Natural killer cell (primary cell): Measurements from ENCODE around the gene IGF2BP2. TPM values are rescaled to one million over a fixed set of nuclear protein-coding genes. Genes with fewer than 3 reads are reported as not detected.

Experiments used
- ATAC-seq, 3 donors: fragments of 150-1000 bp in 2 of 3; fragments of 200-7000 bp in 1 of 3; cut with Tn5 transposase; 1 replicate in 1 of 3; 2 replicates in 2 of 3; pipeline ENCODE4 v1.10.0; 2021; ENCODE audit warnings: mild to moderate bottlenecking in 2 of 3, moderate library complexity in 2 of 3
- DNase-seq, 2 donors: peaks; one replicate each; pipeline versions ENCODE4 v3.0.0 to v3.0.0-alpha.2; 2013 to 2021; ENCODE audit warnings: mixed read lengths in 1 of 2
- H3K27ac ChIP-seq: one replicate; pipeline ENCODE4 v1.5.1; 2013; ENCODE audit warnings: mild to moderate bottlenecking, low read length
- H3K27me3 ChIP-seq: one replicate; pipeline ENCODE4 v1.6.1; 2013; ENCODE audit warnings: low read length; ENCODE audit not compliant: control insufficient read depth, insufficient read depth
- H3K36me3 ChIP-seq: one replicate; pipeline ENCODE4 v1.6.1; 2013; ENCODE audit warnings: low read length; ENCODE audit not compliant: control insufficient read depth, insufficient read depth
- H3K4me1 ChIP-seq: one replicate; pipeline ENCODE4 v1.6.1; 2013; ENCODE audit warnings: low read length; ENCODE audit not compliant: control insufficient read depth, insufficient read depth
- H3K4me3 ChIP-seq: one replicate; pipeline ENCODE4 v1.5.1; 2013; ENCODE audit warnings: low read length
- H3K9me3 ChIP-seq: one replicate; pipeline ENCODE4 v1.6.1; 2013; ENCODE audit warnings: low read length; ENCODE audit not compliant: control insufficient read depth, insufficient read depth
- H3K27ac Mint-ChIP-seq, 2 donors: one replicate each; pipeline ENCODE4 v1.8.0; 2022; ENCODE audit warnings: mild to moderate bottlenecking in 2 of 2, mixed read lengths in 2 of 2, moderate library complexity in 1 of 2
- H3K27me3 Mint-ChIP-seq, 2 donors: one replicate each; pipeline ENCODE4 v1.8.0; 2022; ENCODE audit warnings: low read depth in 2 of 2, mixed read lengths in 2 of 2
- H3K36me3 Mint-ChIP-seq: one replicate; pipeline ENCODE4 v1.8.0; 2022; ENCODE audit warnings: mixed read lengths
- H3K4me1 Mint-ChIP-seq, 2 donors: one replicate each; pipeline ENCODE4 v1.8.0; 2022; ENCODE audit warnings: mixed read lengths in 2 of 2
- H3K4me3 Mint-ChIP-seq: one replicate; pipeline ENCODE4 v1.8.0; 2022; ENCODE audit warnings: mild to moderate bottlenecking, moderate library complexity, mixed read lengths
- H3K9me3 Mint-ChIP-seq, 2 donors: one replicate each; pipeline ENCODE4 v1.8.0; 2022; ENCODE audit warnings: mixed read lengths in 2 of 2
- WGBS: methylation state at CpG from one replicate; pipeline ENCODE4 v1.1.7; 2013; ENCODE audit warnings: missing lambda C conversion rate; ENCODE audit not compliant: insufficient coverage; 5-methylcytosine and 5-hydroxymethylcytosine counted together
- intact Hi-C: fragments of 100-400 bp; cut with micrococcal nuclease; formaldehyde crosslinking; loops from one replicate; pipeline ENCODE4 v1.14.2; 2022
- total RNA-seq, 4 donors: library from RNA; stranded (reverse); fragments of 120-200 nt in 1 of 4; gene quantifications; one replicate each; pipeline versions ENCODE4 v1.2.3 to v1.2.4, GENCODE V29; 2013 to 2022
- TF ChIP-seq, protein P1 (sequence below): fragments of 200-600 bp; IDR thresholded peaks from one replicate; pipeline ENCODE4 v1.8.0; 2022; ENCODE audit warnings: antibody characterized with exemption

Gene IGF2BP2
- total RNA-seq, 3 donors from 2014 or later (not counting 1 experiment from before 2014, with no cell fraction given) = 4.2 to 16.8 (median 8.8) TPM

- no peak overlapping the region for H3K27ac ChIP-seq
- WGBS = 98% methylated on average over 3 of the region's 4 CpGs
- no peaks in the 10 kb centered on the region for H3K9me3 ChIP-seq
- no peaks in the 10 kb centered on the region for H3K4me1 ChIP-seq
- Mint-ChIP-seq H3K4me3 (no peak overlapping the region), H3K9me3 (no peaks in the 10 kb centered on the region), H3K4me1 (no peaks in the 10 kb centered on the region), H3K36me3 (no peaks in the 10 kb centered on the region), H3K27me3 (no peaks in the 10 kb centered on the region), H3K27ac (peak overlapping the region; percentile 61 to 68)
- intact Hi-C loops = no loop called here
- ATAC-seq (no peak), DNase-seq (no peak)
- no peaks in the 10 kb centered on the region for H3K27me3 ChIP-seq
- TF ChIP-seq, protein P1, sequence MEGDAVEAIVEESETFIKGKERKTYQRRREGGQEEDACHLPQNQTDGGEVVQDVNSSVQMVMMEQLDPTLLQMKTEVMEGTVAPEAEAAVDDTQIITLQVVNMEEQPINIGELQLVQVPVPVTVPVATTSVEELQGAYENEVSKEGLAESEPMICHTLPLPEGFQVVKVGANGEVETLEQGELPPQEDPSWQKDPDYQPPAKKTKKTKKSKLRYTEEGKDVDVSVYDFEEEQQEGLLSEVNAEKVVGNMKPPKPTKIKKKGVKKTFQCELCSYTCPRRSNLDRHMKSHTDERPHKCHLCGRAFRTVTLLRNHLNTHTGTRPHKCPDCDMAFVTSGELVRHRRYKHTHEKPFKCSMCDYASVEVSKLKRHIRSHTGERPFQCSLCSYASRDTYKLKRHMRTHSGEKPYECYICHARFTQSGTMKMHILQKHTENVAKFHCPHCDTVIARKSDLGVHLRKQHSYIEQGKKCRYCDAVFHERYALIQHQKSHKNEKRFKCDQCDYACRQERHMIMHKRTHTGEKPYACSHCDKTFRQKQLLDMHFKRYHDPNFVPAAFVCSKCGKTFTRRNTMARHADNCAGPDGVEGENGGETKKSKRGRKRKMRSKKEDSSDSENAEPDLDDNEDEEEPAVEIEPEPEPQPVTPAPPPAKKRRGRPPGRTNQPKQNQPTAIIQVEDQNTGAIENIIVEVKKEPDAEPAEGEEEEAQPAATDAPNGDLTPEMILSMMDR = no peak
- no peak overlapping the region for H3K4me3 ChIP-seq
- peaks cover 34% of the 10 kb centered on the region for H3K36me3 ChIP-seq
Measured at GRCh38 chr3:185629554-185630181, 195.2 kb downstream of the IGF2BP2 start.

- TF ChIP-seq, protein P1 = no peak
- Mint-ChIP-seq H3K9me3 (no peaks in the 10 kb centered on the region), H3K36me3 (no peaks in the 10 kb centered on the region), H3K27me3 (no peaks in the 10 kb centered on the region), H3K4me1 (no peaks in the 10 kb centered on the region), H3K27ac (no peak overlapping the region), H3K4me3 (no peak overlapping the region)
- DNase-seq (no peak), ATAC-seq (no peak)
- H3K4me3 ChIP-seq = no peak overlapping the region
- intact Hi-C loops = no loop called here
- H3K27me3 ChIP-seq = no peaks in the 10 kb centered on the region
- 62% methylated on average over 1 of the region's 1 CpG for WGBS
- no peaks in the 10 kb centered on the region for H3K4me1 ChIP-seq
- no peaks in the 10 kb centered on the region for H3K9me3 ChIP-seq
- H3K27ac ChIP-seq = no peak overlapping the region
- H3K36me3 ChIP-seq = peaks cover 54% of the 10 kb centered on the region
Measured at GRCh38 chr3:185625784-185626183, 199.1 kb downstream of the IGF2BP2 start.

DNA sequence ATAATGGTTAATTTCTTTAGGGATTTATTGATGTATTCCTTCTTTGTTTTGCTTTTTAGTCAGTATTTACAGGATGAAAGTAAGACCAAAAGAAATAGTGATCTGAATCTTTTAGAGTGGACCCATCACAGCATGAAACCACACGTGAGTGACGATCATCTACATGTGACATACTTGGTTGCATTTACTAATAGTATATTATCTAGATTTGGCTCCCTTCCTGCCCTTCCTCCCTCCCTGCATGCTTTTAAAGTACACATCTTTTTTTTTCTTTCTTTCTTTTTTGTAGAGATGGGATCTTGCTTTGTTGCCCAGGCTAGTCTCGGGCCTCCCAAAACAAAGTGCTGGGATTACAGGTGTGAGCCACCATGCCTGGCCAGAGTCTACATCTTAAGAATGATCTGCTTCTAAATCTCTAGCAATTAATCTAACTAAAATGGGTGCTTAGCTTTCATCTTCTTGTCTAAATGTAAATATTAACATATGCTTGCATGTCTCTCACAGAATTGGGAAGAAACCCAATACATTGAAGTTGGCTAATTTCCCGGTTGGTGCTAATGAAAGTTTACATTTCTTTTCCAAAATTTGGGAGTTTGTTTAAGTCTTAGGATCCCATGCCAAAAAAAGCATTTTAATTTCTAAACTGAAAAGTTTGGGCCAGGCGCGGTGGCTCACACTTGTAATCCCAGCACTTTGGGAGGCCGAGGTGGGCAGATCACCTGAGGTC lies 200.7 kb downstream of the IGF2BP2 start:
- H3K9me3 Mint-ChIP-seq = no peaks in the 10 kb centered on the region
- no peak for DNase-seq
- H3K4me1 Mint-ChIP-seq = no peaks in the 10 kb centered on the region
- ATAC-seq = no peak
- WGBS = 99% methylated on average over 5 of the region's 7 CpGs
- no peaks in the 10 kb centered on the region for H3K27me3 ChIP-seq
- H3K4me1 ChIP-seq = no peaks in the 10 kb centered on the region
- no peaks in the 10 kb centered on the region for H3K9me3 ChIP-seq
- no peak overlapping the region for H3K4me3 ChIP-seq
- H3K4me3 Mint-ChIP-seq = no peak overlapping the region
- H3K27ac ChIP-seq = no peak overlapping the region
- H3K36me3 Mint-ChIP-seq = no peaks in the 10 kb centered on the region
- H3K27ac Mint-ChIP-seq = no peak overlapping the region
- intact Hi-C loops = no loop called here
- TF ChIP-seq, protein P1 = no peak
- H3K36me3 ChIP-seq = peaks cover 53% of the 10 kb centered on the region
- no peaks in the 10 kb centered on the region for H3K27me3 Mint-ChIP-seq
